SK-N-SH (cell line): ENCODE measurements around the gene ENPEP. TPM values are rescaled to one million over a fixed set of nuclear protein-coding genes. Genes with fewer than 3 reads are reported as not detected.

Experiments
- CTCF ChIA-PET: fragments of 300-600, 350-600 bp; formaldehyde crosslinking; extraction: SDS; loops from one replicate; lab custom pipeline; 2021; lab: Yijun Ruan, JAX
- POLR2A ChIA-PET: fragments of 350-600 bp; sonication (Branson Sonifier 250); formaldehyde crosslinking; extraction: SDS; loops from one replicate; lab custom pipeline; 2020; ENCODE audit warnings: antibody characterized with exemption, inconsistent platforms; lab: Yijun Ruan, JAX
- DNase-seq: peaks from one replicate; pipeline ENCODE4 v3.0.0; 2012
- H2AFZ ChIP-seq: fragments of 200-600 bp; sonication (generic); 2 replicates; pipeline ENCODE4 v1.8.1; 2016; ENCODE audit warnings: antibody characterized with exemption, mild to moderate bottlenecking, low read depth
- H3F3A ChIP-seq: fragments of 200-600 bp; sonication (generic); replicated peaks from 2 replicates; pipeline ENCODE3; 2016; ENCODE audit warnings: antibody characterized with exemption, mild to moderate bottlenecking; ENCODE audit not compliant: insufficient read depth
- H3K27ac ChIP-seq, 2 experiments: fragments of 200-500 bp in 1 of 2; fragments of 200-600 bp in 1 of 2; sonication (Bioruptor generic) in 1 of 2; sonication (generic), shearing (Covaris generic) in 1 of 2; 2 replicates each; pipeline versions ENCODE4 v1.5.1 to v1.6.1; 2014 to 2016; ENCODE audit warnings: low read depth in 2 of 2, inconsistent platforms in 1 of 2, low read length in 1 of 2, mild to moderate bottlenecking in 1 of 2, mixed read lengths in 1 of 2
- H3K27me3 ChIP-seq: fragments of 200-600 bp; sonication (generic), shearing (Covaris generic); 2 replicates; pipeline ENCODE4 v1.6.1; 2016; ENCODE audit warnings: mixed run types; ENCODE audit not compliant: insufficient read depth
- H3K36me3 ChIP-seq, 2 experiments: fragments of 200-500 bp in 1 of 2; fragments of 200-600 bp in 1 of 2; sonication (Bioruptor generic) in 1 of 2; sonication (generic) in 1 of 2; replicated peaks in 1 of 2; 2 replicates each; pipeline versions ENCODE3 to v1.5.1; 2014 to 2016; ENCODE audit warnings: low read length in 1 of 2, mild to moderate bottlenecking in 1 of 2; ENCODE audit not compliant: insufficient read depth in 2 of 2, control insufficient read depth in 1 of 2
- H3K4me1 ChIP-seq, 2 experiments: fragments of 200-500 bp in 1 of 2; fragments of 200-600 bp in 1 of 2; sonication (Bioruptor generic) in 1 of 2; sonication (generic), shearing (Covaris generic) in 1 of 2; 2 replicates each; pipeline versions ENCODE4 v1.5.1 to v1.6.1; 2014 to 2016; ENCODE audit warnings: low read depth in 1 of 2, low read length in 1 of 2, mixed run types in 1 of 2; ENCODE audit not compliant: insufficient read depth in 2 of 2, control insufficient read depth in 1 of 2
- H3K4me2 ChIP-seq: fragments of 200-600 bp; sonication (generic), shearing (Covaris generic); 2 replicates; pipeline ENCODE4 v1.6.1; 2017; ENCODE audit warnings: mixed run types
- H3K4me3 ChIP-seq, 2 experiments: fragments of 200-500 bp in 1 of 2; fragments of 200-600 bp in 1 of 2; sonication (Bioruptor generic) in 1 of 2; sonication (generic), shearing (Covaris generic) in 1 of 2; 2 replicates each; pipeline versions ENCODE4 v1.5.1 to v1.8.1; 2014 to 2016; ENCODE audit warnings: low read depth in 2 of 2, inconsistent platforms in 1 of 2, low read length in 1 of 2, mild to moderate bottlenecking in 1 of 2, mixed read lengths in 1 of 2, moderate library complexity in 1 of 2
- H3K79me2 ChIP-seq: fragments of 200-600 bp; sonication (generic); 2 replicates; pipeline ENCODE4 v1.8.1; 2017; ENCODE audit warnings: mild to moderate bottlenecking; ENCODE audit not compliant: insufficient read depth
- H3K9ac ChIP-seq: fragments of 200-600 bp; sonication (generic); 2 replicates; pipeline ENCODE4 v1.6.1; 2017; ENCODE audit warnings: mixed run types
- H3K9me2 ChIP-seq: fragments of 200-600 bp; sonication (generic); 2 replicates; pipeline ENCODE4 v1.6.1; 2017; ENCODE audit warnings: mixed run types
- H3K9me3 ChIP-seq: fragments of 200-600 bp; sonication (generic); 2 replicates; pipeline ENCODE4 v1.6.1; 2017; ENCODE audit warnings: mixed run types, mild to moderate bottlenecking, moderate library complexity
- H4K20me1 ChIP-seq: fragments of 200-600 bp; sonication (generic); 2 replicates; pipeline ENCODE4 v1.6.1; 2017; ENCODE audit warnings: mild to moderate bottlenecking, mixed run types; ENCODE audit not compliant: insufficient read depth
- CTCF ChIP-seq: fragments of 200-600 bp; sonication (generic); IDR thresholded peaks from 2 replicates; pipeline ENCODE4 v1.6.1; 2017; ENCODE audit warnings: antibody characterized with exemption, mild to moderate bottlenecking, moderate library complexity
- ELF1 ChIP-seq: IDR thresholded peaks from 2 replicates; pipeline ENCODE4 v1.4.0; 2012
- IRF3 ChIP-seq: fragments of 150-350 bp; IDR thresholded peaks from 2 replicates; pipeline ENCODE4 v1.6.1; 2016; ENCODE audit warnings: mild to moderate bottlenecking, low read depth, low read length
- MAX ChIP-seq: IDR thresholded peaks from 2 replicates; pipeline ENCODE4 v1.4.0; 2012; ENCODE audit warnings: low read depth
- MEF2A ChIP-seq: IDR thresholded peaks from 2 replicates; pipeline ENCODE4 v1.4.0; 2012; ENCODE audit warnings: low read depth, borderline replicate concordance
- MXI1 ChIP-seq: IDR thresholded peaks from 2 replicates; pipeline ENCODE4 v1.6.1; 2012; ENCODE audit warnings: mild to moderate bottlenecking, low read depth, low read length, improper control_type of control experiment
- RAD21 ChIP-seq: IDR thresholded peaks from 2 replicates; pipeline ENCODE4 v1.6.1; 2012; ENCODE audit warnings: mild to moderate bottlenecking, low read length
- RCOR1 ChIP-seq: fragments of 150-350 bp; IDR thresholded peaks from 2 replicates; pipeline ENCODE4 v1.6.1; 2017; ENCODE audit warnings: antibody characterized with exemption, low read length
- REST ChIP-seq: IDR thresholded peaks from 2 replicates; pipeline ENCODE4 v1.6.1; 2012; ENCODE audit warnings: mild to moderate bottlenecking, low read depth, low read length, moderate library complexity
- SIN3A ChIP-seq: IDR thresholded peaks from 2 replicates; pipeline ENCODE4 v1.6.1; 2012; ENCODE audit warnings: low read depth, mild to moderate bottlenecking, low read length, moderate library complexity, borderline replicate concordance
- SMC3 ChIP-seq: IDR thresholded peaks from 2 replicates; pipeline ENCODE4 v1.6.1; 2012; ENCODE audit warnings: low read depth, low read length, improper control_type of control experiment
- TEAD4 ChIP-seq: IDR thresholded peaks from 2 replicates; pipeline ENCODE4 v1.4.0; 2012; ENCODE audit warnings: mild to moderate bottlenecking, borderline replicate concordance; ENCODE audit not compliant: insufficient read depth
- ZBTB33 ChIP-seq: IDR thresholded peaks from 2 replicates; pipeline ENCODE4 v1.4.0; 2012; ENCODE audit warnings: low read depth, borderline replicate concordance
- WGBS: methylation state at CpG from one replicate; pipeline ENCODE4 v1.1.6; 2017; ENCODE audit warnings: low lambda C conversion rate; 5-methylcytosine and 5-hydroxymethylcytosine counted together
- polyA plus RNA-seq, 3 experiments: library from polyadenylated mRNA; depleted of rRNA; stranded (reverse); fragments of >200 nt; gene quantifications; 2 replicates each; pipeline ENCODE4 v1.2.3, GENCODE V29; 2012

ENPEP gene
- polyA plus RNA-seq, 1 of the 3 experiments (the other 2 are of a cell fraction) = 0.16 TPM

- H3K9me2 ChIP-seq = no peaks in the 10 kb centered on the region
- WGBS = 15% methylated on average over 8 of the region's 8 CpGs
- H3K9me3 ChIP-seq = no peaks in the 10 kb centered on the region
- POLR2A ChIA-PET = no interaction called here
- TF ChIP-seq SIN3A (no peak), REST (no peak), ELF1 (no peak), SMC3 (peak; percentile 75), TEAD4 (no peak), RCOR1 (no peak), IRF3 (no peak), MXI1 (no peak), ZBTB33 (no peak), CTCF (peak; percentile 78), MEF2A (no peak), MAX (no peak), RAD21 (peak; percentile 63)
- TF ChIP-seq, all 33 proteins: peak for 3
- peak; percentile 37 for DNase-seq
- Histone ChIP-seq H3K27ac (no peak overlapping the region), H3F3A (no peaks in the 10 kb centered on the region), H2AFZ (peak overlapping the region; percentile 53; the same call in 1 of the 2 replicates), H3K4me1 (peaks cover 0 to 2% of the 10 kb centered on the region in 2 experiments; a peak in 2 of 4 replicates), H3K9ac (no peak overlapping the region), H3K4me2 (peak overlapping the region; percentile 46), H3K27me3 (peaks cover 4% of the 10 kb centered on the region; the same call in 1 of the 2 replicates), H3K36me3 (no peaks in the 10 kb centered on the region), H4K20me1 (no peaks in the 10 kb centered on the region), H3K4me3 (peak overlapping the region; percentile 54 to 55), H3K79me2 (no peaks in the 10 kb centered on the region)
- CTCF ChIA-PET = interaction anchor here (0.6 to 18.9 kb wide), 23 partner anchors 8 to 1096 kb away, joined by 3 to 591 read pairs (median 4); partner anchors contain the start of genes ELOVL6 and SEC24B
These were observed 40.4 kb downstream of the ENPEP start for GRCh38 chr4:110516106-110516922.
